Endodermal cell (in vitro differentiated cells): ENCODE results near the gene COA6. TPM values are rescaled to one million over a fixed set of nuclear protein-coding genes. Genes with fewer than 3 reads are reported as not detected.

ENCODE experiments used
- DNase-seq: peaks from one replicate; pipeline ENCODE4 v3.0.0-alpha.2; 2017
- H3K27ac ChIP-seq: 2 replicates; pipeline ENCODE4 v1.5.1; 2013; ENCODE audit warnings: mild to moderate bottlenecking, low read depth, low read length, moderate library complexity
- H3K27me3 ChIP-seq: 2 replicates; pipeline ENCODE4 v1.6.1; 2013; ENCODE audit warnings: mild to moderate bottlenecking, low read length, moderate library complexity; ENCODE audit not compliant: insufficient read depth, control insufficient read depth, poor library complexity, severe bottlenecking
- H3K36me3 ChIP-seq: 2 replicates; pipeline ENCODE4 v1.7.0; 2013; ENCODE audit warnings: mild to moderate bottlenecking, low read length, moderate library complexity; ENCODE audit not compliant: control insufficient read depth, insufficient read depth
- H3K4me1 ChIP-seq: one replicate; pipeline ENCODE4 v1.7.0; 2013; ENCODE audit warnings: low read length; ENCODE audit not compliant: control insufficient read depth, insufficient read depth
- H3K4me3 ChIP-seq: 2 replicates; pipeline ENCODE4 v1.5.1; 2013; ENCODE audit warnings: mild to moderate bottlenecking, low read length, moderate library complexity
- H3K9ac ChIP-seq: 2 replicates; pipeline ENCODE4 v1.6.1; 2013; ENCODE audit warnings: mild to moderate bottlenecking, low read length, moderate library complexity; ENCODE audit not compliant: poor library complexity, severe bottlenecking; ENCODE audit errors: extremely low read depth
- H3K9me3 ChIP-seq: 2 replicates; pipeline ENCODE4 v1.6.1; 2013; ENCODE audit warnings: mild to moderate bottlenecking, low read length, moderate library complexity; ENCODE audit not compliant: control insufficient read depth
- H3K27ac Mint-ChIP-seq: 2 replicates; pipeline ENCODE4 v1.8.0; 2020; ENCODE audit warnings: mixed read lengths
- H3K27me3 Mint-ChIP-seq: 2 replicates; pipeline ENCODE4 v1.8.0; 2021; ENCODE audit warnings: mild to moderate bottlenecking, mixed read lengths; ENCODE audit not compliant: insufficient read depth
- H3K36me3 Mint-ChIP-seq: 2 replicates; pipeline ENCODE4 v1.8.0; 2020; ENCODE audit warnings: low read depth, mixed read lengths
- H3K4me1 Mint-ChIP-seq: 2 replicates; pipeline ENCODE4 v1.8.0; 2020; ENCODE audit warnings: mixed read lengths
- H3K4me3 Mint-ChIP-seq: 2 replicates; pipeline ENCODE4 v1.8.0; 2020; ENCODE audit warnings: mild to moderate bottlenecking, moderate library complexity, mixed read lengths
- H3K9me3 Mint-ChIP-seq: 2 replicates; pipeline ENCODE4 v1.8.0; 2020; ENCODE audit warnings: mild to moderate bottlenecking, mixed read lengths
- WGBS, 2 experiments: methylation state at CpG; one replicate each; pipeline versions ENCODE4 v1.1.5 to v1.1.7; 2013; ENCODE audit warnings: missing lambda C conversion rate in 2 of 2, mixed read lengths in 1 of 2; ENCODE audit not compliant: insufficient coverage in 1 of 2, insufficient read length in 1 of 2; 5-methylcytosine and 5-hydroxymethylcytosine counted together
- total RNA-seq, 2 donors: library from RNA; stranded (reverse); fragmentation: NEBNext Ultra II Directional in 1 of 2; extraction: Animal tissue kit (Norgen Biotek cat#: 25700) in 1 of 2; gene quantifications; 2 replicates in 1 of 2; 3 replicates in 1 of 2; pipeline ENCODE4 v1.2.1, GENCODE V29; 2021
- TF ChIP-seq, protein P1 (sequence below): fragments of 200-600 bp; sonication (generic); conservative IDR thresholded peaks from 2 replicates; pipeline ENCODE4 v1.5.0; 2021; ENCODE audit warnings: antibody characterized with exemption, mild to moderate bottlenecking

COA6 gene
- total RNA-seq, 2 donors from 2014 or later, result 33.9 to 37.4 TPM

DNA sequence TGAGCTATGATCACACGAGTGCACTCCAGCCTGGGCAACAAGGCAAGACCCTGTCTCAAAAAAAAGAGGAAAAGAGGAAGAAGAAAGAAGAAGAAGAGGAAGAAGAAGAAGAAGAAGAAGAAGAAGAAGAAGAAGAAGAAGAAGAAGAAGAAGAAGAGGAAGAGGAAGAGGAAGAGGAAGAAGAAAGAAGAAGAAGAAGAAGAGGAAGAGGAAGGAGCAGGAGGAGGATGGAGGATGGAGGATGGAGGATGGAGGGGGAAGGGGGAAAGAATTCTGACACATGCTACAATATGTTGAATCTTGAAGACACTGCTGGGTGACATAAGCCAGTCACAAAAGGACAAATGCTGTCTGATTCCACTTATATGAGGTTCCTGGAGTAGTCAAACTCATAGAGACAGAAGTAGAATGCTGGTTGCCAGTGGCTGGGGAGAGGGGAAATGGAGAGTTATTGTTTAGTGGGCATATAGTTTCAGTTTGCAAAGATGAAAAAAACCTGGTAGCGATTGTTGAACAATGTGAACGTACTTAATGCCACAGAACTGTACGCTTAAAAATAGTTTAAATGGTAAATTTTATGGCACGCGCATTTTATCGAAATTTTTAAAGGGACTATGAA, 47.3 kb upstream of the COA6 start:
- peak overlapping the region; percentile 1 for H3K4me3 Mint-ChIP-seq
- TF ChIP-seq, protein P1, sequence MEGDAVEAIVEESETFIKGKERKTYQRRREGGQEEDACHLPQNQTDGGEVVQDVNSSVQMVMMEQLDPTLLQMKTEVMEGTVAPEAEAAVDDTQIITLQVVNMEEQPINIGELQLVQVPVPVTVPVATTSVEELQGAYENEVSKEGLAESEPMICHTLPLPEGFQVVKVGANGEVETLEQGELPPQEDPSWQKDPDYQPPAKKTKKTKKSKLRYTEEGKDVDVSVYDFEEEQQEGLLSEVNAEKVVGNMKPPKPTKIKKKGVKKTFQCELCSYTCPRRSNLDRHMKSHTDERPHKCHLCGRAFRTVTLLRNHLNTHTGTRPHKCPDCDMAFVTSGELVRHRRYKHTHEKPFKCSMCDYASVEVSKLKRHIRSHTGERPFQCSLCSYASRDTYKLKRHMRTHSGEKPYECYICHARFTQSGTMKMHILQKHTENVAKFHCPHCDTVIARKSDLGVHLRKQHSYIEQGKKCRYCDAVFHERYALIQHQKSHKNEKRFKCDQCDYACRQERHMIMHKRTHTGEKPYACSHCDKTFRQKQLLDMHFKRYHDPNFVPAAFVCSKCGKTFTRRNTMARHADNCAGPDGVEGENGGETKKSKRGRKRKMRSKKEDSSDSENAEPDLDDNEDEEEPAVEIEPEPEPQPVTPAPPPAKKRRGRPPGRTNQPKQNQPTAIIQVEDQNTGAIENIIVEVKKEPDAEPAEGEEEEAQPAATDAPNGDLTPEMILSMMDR, result no peak
- H3K9ac ChIP-seq, result no peak overlapping the region
- no peak overlapping the region for H3K27ac ChIP-seq
- H3K9me3 Mint-ChIP-seq, result no peaks in the 10 kb centered on the region
- peaks cover 21% of the 10 kb centered on the region for H3K27me3 Mint-ChIP-seq
- peaks cover 14% of the 10 kb centered on the region for H3K36me3 Mint-ChIP-seq
- peaks cover 6% of the 10 kb centered on the region for H3K27me3 ChIP-seq
- no peak overlapping the region for H3K27ac Mint-ChIP-seq
- WGBS, 2 experiments, result 88 to 90% methylated on average over 7 of the region's 7 CpGs
- peaks cover 3% of the 10 kb centered on the region for H3K4me1 Mint-ChIP-seq
- H3K4me1 ChIP-seq, result no peaks in the 10 kb centered on the region
- no peak overlapping the region for H3K4me3 ChIP-seq
- no peaks in the 10 kb centered on the region for H3K36me3 ChIP-seq
- no peak for DNase-seq
- H3K9me3 ChIP-seq, result no peaks in the 10 kb centered on the region

GRCh38 chr1:234326497-234327366, 46.5 kb upstream of the COA6 start:
- Mint-ChIP-seq H3K4me3 (peak overlapping the region; percentile 1), H3K9me3 (no peaks in the 10 kb centered on the region), H3K4me1 (peaks cover 3% of the 10 kb centered on the region), H3K36me3 (peaks cover 14% of the 10 kb centered on the region), H3K27ac (peak overlapping the region; percentile 62), H3K27me3 (peaks cover 21% of the 10 kb centered on the region)
- peaks cover 6% of the 10 kb centered on the region for H3K27me3 ChIP-seq
- TF ChIP-seq, protein P1, result peak; percentile 88
- 40 to 61% methylated on average over 5 to 19 of the region's 20 CpGs for WGBS, 2 experiments
- no peak overlapping the region for H3K9ac ChIP-seq
- H3K4me3 ChIP-seq, result no peak overlapping the region
- peak; percentile 93 for DNase-seq
- no peaks in the 10 kb centered on the region for H3K9me3 ChIP-seq
- H3K27ac ChIP-seq, result no peak overlapping the region
- H3K36me3 ChIP-seq, result no peaks in the 10 kb centered on the region
- no peaks in the 10 kb centered on the region for H3K4me1 ChIP-seq

GRCh38 chr1:234327577-234328164, 45.6 kb upstream of the COA6 start:
- TF ChIP-seq, protein P1, result no peak
- Histone ChIP-seq H3K9ac (no peak overlapping the region), H3K36me3 (no peaks in the 10 kb centered on the region), H3K4me1 (no peaks in the 10 kb centered on the region), H3K27ac (no peak overlapping the region), H3K9me3 (no peaks in the 10 kb centered on the region), H3K4me3 (no peak overlapping the region), H3K27me3 (peaks cover 6% of the 10 kb centered on the region)
- Mint-ChIP-seq H3K27ac (no peak overlapping the region), H3K27me3 (peaks cover 21% of the 10 kb centered on the region), H3K4me3 (no peak overlapping the region), H3K9me3 (no peaks in the 10 kb centered on the region), H3K4me1 (peaks cover 3% of the 10 kb centered on the region), H3K36me3 (peaks cover 14% of the 10 kb centered on the region)
- DNase-seq, result no peak
- WGBS, 2 experiments, result 90 to 91% methylated on average over 6 to 9 of the region's 9 CpGs
